ENCODE data around the gene RASSF10.

GRCh38 chr11:13008625-13009475, at the start of gene RASSF10:
- TF ChIP-seq POLR2A (IDR thresholded peaks at IDR 0.05) (peak in 1 of 2 donors; percentile 82), CTCF (IDR thresholded peaks at IDR 0.05) (no peak)
